GM12878 (cell line): ENCODE results near the gene ARAP2. TPM values are rescaled to one million over a fixed set of nuclear protein-coding genes. Genes with fewer than 3 reads are reported as not detected.
A peak's percentile ranks its signal among the peaks of the same experiment; 100 is the strongest.

Experiments
- ATAC-seq: fragments of 200-7000 bp; cut with Tn5 transposase; 3 replicates; pipeline ENCODE4 v1.9.1; 2020; ENCODE audit warnings: mild to moderate bottlenecking, moderate library complexity
- BruUV-seq: library from RNA; stranded (reverse); fragments of 400-500 nt; replicated peaks from 2 replicates; lab custom pipeline; 2021; lab: Mats Ljungman, UMichigan
- CTCF ChIA-PET: fragments of 300-600 bp; sonication (Branson Sonifier 250); formaldehyde crosslinking; extraction: SDS; loops from one replicate; lab custom pipeline; 2021; ENCODE audit warnings: inconsistent platforms; lab: Yijun Ruan, JAX
- POLR2A ChIA-PET: fragments of 350-600 bp; formaldehyde crosslinking; extraction: SDS; loops from one replicate; lab custom pipeline; 2021; ENCODE audit warnings: inconsistent platforms; lab: Charles Lee
- RAD21 ChIA-PET: fragments of 300-600 bp; sonication (Branson Sonifier 250); formaldehyde crosslinking; loops from one replicate; lab custom pipeline; 2023; ENCODE audit warnings: antibody characterized with exemption; ENCODE audit not compliant: unreplicated experiment; lab: Charles Lee
- SMC1A ChIA-PET: fragments of 300-600 bp; sonication (Branson Sonifier 250); formaldehyde crosslinking; loops from one replicate; lab custom pipeline; 2023; ENCODE audit not compliant: unreplicated experiment, uncharacterized antibody; lab: Charles Lee
- DNase-seq: peaks from one replicate; pipeline ENCODE4 v3.0.0-alpha.2; 2011; ENCODE audit warnings: low read depth, low spot score
- FAIRE-seq: peaks from 3 replicates; lab custom pipeline; 2011; peaks lifted over from hg19 to GRCh38; lab: Jason Lieb, UNC
- H2AFZ ChIP-seq: 2 replicates; pipeline ENCODE4 v1.6.0; 2011; ENCODE audit warnings: low read depth, low read length, control low read depth; ENCODE audit not compliant: control insufficient read depth
- H3K27ac ChIP-seq: 2 replicates; pipeline ENCODE4 v1.5.1; 2011; ENCODE audit warnings: control low read depth; ENCODE audit not compliant: control insufficient read depth, insufficient read depth
- H3K27me3 ChIP-seq, 2 experiments: replicated peaks in 1 of 2; 2 replicates each; pipeline versions ENCODE4 v1.6.0 to v1.6.1; 2011; ENCODE audit warnings: low read length in 1 of 2; ENCODE audit not compliant: control insufficient read depth in 2 of 2, insufficient read depth in 2 of 2
- H3K36me3 ChIP-seq, 2 experiments: 2 replicates each; pipeline ENCODE4 v1.5.1; 2011; ENCODE audit warnings: low read length in 1 of 2; ENCODE audit not compliant: control insufficient read depth in 2 of 2, insufficient read depth in 2 of 2
- H3K4me1 ChIP-seq: 2 replicates; pipeline ENCODE4 v1.6.1; 2011; ENCODE audit warnings: mild to moderate bottlenecking, low read length, moderate library complexity, mixed read lengths; ENCODE audit not compliant: control insufficient read depth, insufficient read depth
- H3K4me2 ChIP-seq: 2 replicates; pipeline ENCODE4 v1.6.0; 2011; ENCODE audit warnings: control low read depth; ENCODE audit not compliant: control insufficient read depth, insufficient read depth
- H3K4me3 ChIP-seq: fragments of 200-600 bp; sonication (generic); 2 replicates; pipeline ENCODE4 v1.5.1; 2016
- H3K79me2 ChIP-seq: 2 replicates; pipeline ENCODE4 v1.6.0; 2011; ENCODE audit warnings: low read length; ENCODE audit not compliant: control insufficient read depth, insufficient read depth
- H3K9ac ChIP-seq: 2 replicates; pipeline ENCODE4 v1.8.0; 2011; ENCODE audit warnings: low read length, control low read depth, mixed read lengths; ENCODE audit not compliant: control insufficient read depth, insufficient read depth
- H3K9me3 ChIP-seq: replicated peaks from 3 replicates; pipeline ENCODE4 v1.5.1; 2011; ENCODE audit warnings: mild to moderate bottlenecking, low read length; ENCODE audit not compliant: control insufficient read depth, insufficient read depth
- H4K20me1 ChIP-seq: 2 replicates; pipeline ENCODE4 v1.6.0; 2011; ENCODE audit not compliant: control insufficient read depth, insufficient read depth
- BCL11A ChIP-seq: IDR thresholded peaks from 2 replicates; pipeline ENCODE4 v1.6.1; 2011; ENCODE audit warnings: low read depth, low read length
- BHLHE40 ChIP-seq, 2 experiments: fragments of 450-650 bp in 1 of 2; IDR thresholded peaks; 2 replicates each; pipeline ENCODE4 v1.6.1; 2011 to 2017; ENCODE audit warnings: low read depth in 2 of 2, borderline replicate concordance in 1 of 2, improper control_type of control experiment in 1 of 2, low read length in 1 of 2, mild to moderate bottlenecking in 1 of 2
- DPF2 ChIP-seq: fragments of 450-650 bp; IDR thresholded peaks from 2 replicates; pipeline ENCODE4 v1.6.1; 2017; ENCODE audit warnings: mild to moderate bottlenecking
- EGR1 ChIP-seq, 2 experiments: IDR thresholded peaks; 1 replicate in 1 of 2; 2 replicates in 1 of 2; pipeline ENCODE4 v1.6.1; 2011 to 2012; ENCODE audit warnings: low read depth in 2 of 2, low read length in 2 of 2, borderline replicate concordance in 1 of 2, mild to moderate bottlenecking in 1 of 2, moderate library complexity in 1 of 2
- HCFC1 ChIP-seq: fragments of 150-350 bp; IDR thresholded peaks from 2 replicates; pipeline ENCODE4 v1.6.1; 2014; ENCODE audit warnings: low read length
- IKZF2 ChIP-seq, 2 experiments: fragments of 450-650 bp; IDR thresholded peaks; 2 replicates each; pipeline ENCODE4 v1.6.1; 2017; ENCODE audit warnings: mild to moderate bottlenecking in 2 of 2, moderate library complexity in 2 of 2
- IRF4 ChIP-seq: IDR thresholded peaks from 2 replicates; pipeline ENCODE4 v1.6.1; 2011; ENCODE audit warnings: low read depth, low read length
- MEF2B ChIP-seq: fragments of 450-650 bp; IDR thresholded peaks from 2 replicates; pipeline ENCODE4 v1.6.1; 2018; ENCODE audit warnings: mild to moderate bottlenecking, moderate library complexity; ENCODE audit not compliant: partially characterized antibody, poor library complexity, severe bottlenecking
- MTA2 ChIP-seq: fragments of 450-650 bp; IDR thresholded peaks from 2 replicates; pipeline ENCODE4 v1.6.1; 2016; ENCODE audit warnings: low read depth, mild to moderate bottlenecking, moderate library complexity
- POLR2AphosphoS5 ChIP-seq: IDR thresholded peaks from 2 replicates; pipeline ENCODE4 v1.6.1; 2011; ENCODE audit warnings: mild to moderate bottlenecking, low read length, inconsistent platforms
- RFX5 ChIP-seq: IDR thresholded peaks from 2 replicates; pipeline ENCODE4 v1.6.1; 2011; ENCODE audit warnings: low read depth, low read length, improper control_type of control experiment
- RUNX3 ChIP-seq: IDR thresholded peaks from 2 replicates; pipeline ENCODE4 v1.6.1; 2012; ENCODE audit warnings: low read length, inconsistent platforms
- SKIL ChIP-seq: fragments of 450-650 bp; IDR thresholded peaks from 2 replicates; pipeline ENCODE4 v1.6.1; 2017; ENCODE audit warnings: mild to moderate bottlenecking, low read depth, inconsistent platforms; ENCODE audit not compliant: poor library complexity, severe bottlenecking
- SUZ12 ChIP-seq: fragments of 200-600 bp; sonication (generic); IDR thresholded peaks from one replicate; pipeline ENCODE4 v1.6.1; 2018; ENCODE audit warnings: antibody characterized with exemption, mild to moderate bottlenecking; ENCODE audit not compliant: unreplicated experiment
- WGBS: methylation state at CpG from one replicate; pipeline ENCODE4 v1.1.6; 2016; ENCODE audit warnings: low lambda C conversion rate; ENCODE audit not compliant: insufficient replicate concordance, insufficient coverage; ENCODE audit errors: missing lambda C conversion rate; 5-methylcytosine and 5-hydroxymethylcytosine counted together
- in situ Hi-C: fragments of 300-500 bp; cut with MboI; formaldehyde crosslinking; loops from 9 replicates; pipeline ENCODE4 v1.14.3; 2018; ENCODE audit warnings: mixed read lengths
- intact Hi-C: fragments of 100-400 bp; cut with micrococcal nuclease; formaldehyde crosslinking; loops from one replicate; pipeline ENCODE4 v1.14.2; 2022; ENCODE audit not compliant: unreplicated experiment
- polyA plus RNA-seq, 11 experiments: library from polyadenylated mRNA; depleted of rRNA in 4 of 11; unstranded in 6 of 11; stranded (reverse) in 5 of 11; fragments of >200 nt; fragmentation: Nextera tagmentation in 4 of 11; fragmentation: Illumina TruSeq in 1 of 11; extraction: Ambion mirVana in 4 of 11; extraction: Trizol in 1 of 11; gene quantifications; 1 replicate in 1 of 11; 2 replicates in 10 of 11; pipeline versions ENCODE4 v1.2.1 to v1.2.3, GENCODE V29; 2011 to 2016; ENCODE audit warnings: inconsistent platforms in 2 of 11, missing spikeins in 2 of 11, low read depth in 1 of 11
- total RNA-seq, 4 experiments: library from RNA; depleted of rRNA in 3 of 4; stranded (reverse); fragments of >200 nt in 3 of 4; fragmentation: Illumina TruSeq in 1 of 4; extraction: Trizol in 1 of 4; gene quantifications; 2 replicates each; pipeline versions ENCODE4 v1.2.1 to v1.2.3, GENCODE V29; 2013 to 2021
- TF ChIP-seq, protein P1 (sequence below): fragments of 450-650 bp; IDR thresholded peaks from 2 replicates; pipeline ENCODE4 v1.6.1; 2017; ENCODE audit warnings: mild to moderate bottlenecking
- TF ChIP-seq, protein P2 (sequence below): fragments of 150-350 bp; IDR thresholded peaks from 2 replicates; pipeline ENCODE4 v1.6.1; 2014; ENCODE audit warnings: mild to moderate bottlenecking, low read depth, low read length

ARAP2 gene
- total and polyA plus RNA-seq, 10 of the 15 experiments (the other 5 are each of a cell fraction or from before 2014, with no cell fraction given) = 5.4 to 36.1 (median 12.2) TPM

DNA sequence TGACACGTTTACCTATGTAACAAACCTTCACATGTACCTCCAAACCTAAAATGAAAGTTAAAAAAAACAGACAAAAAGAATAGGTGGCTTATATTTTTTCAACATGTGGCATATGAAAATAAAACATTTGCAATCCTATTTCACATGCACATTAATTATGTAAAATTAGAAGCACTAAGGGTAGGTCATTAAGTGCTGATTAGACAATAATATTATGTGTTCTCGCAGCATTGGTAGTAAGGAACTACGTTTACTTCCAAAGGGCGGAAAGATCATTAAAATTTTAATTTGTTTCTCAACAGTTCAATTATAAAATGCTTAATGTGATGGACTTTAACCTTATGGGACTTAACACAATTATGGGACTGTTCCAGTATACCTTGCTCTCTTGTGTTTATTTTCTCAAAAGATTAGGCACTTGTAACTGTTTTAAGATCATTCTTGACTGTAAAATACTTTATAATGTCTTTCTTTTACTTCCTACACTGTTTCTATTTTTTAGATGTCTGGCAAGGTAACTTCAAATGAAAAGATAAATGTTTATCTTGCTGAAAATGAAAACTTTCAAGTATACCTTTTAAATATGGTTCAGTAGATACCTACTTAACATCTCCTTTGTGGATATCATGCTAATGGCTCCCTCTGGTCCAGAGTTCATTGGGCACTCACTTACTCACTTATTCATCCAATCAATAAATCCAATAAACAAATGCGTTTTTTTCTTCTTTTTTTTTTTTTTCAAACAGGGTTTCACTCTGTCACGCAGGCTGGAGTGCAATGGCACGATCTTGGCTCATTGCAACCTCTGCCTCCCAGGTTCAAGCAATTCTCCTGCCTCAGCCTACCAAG lies 202.0 kb downstream of the ARAP2 start (continued):
- no peak for TF ChIP-seq RUNX3

DNA sequence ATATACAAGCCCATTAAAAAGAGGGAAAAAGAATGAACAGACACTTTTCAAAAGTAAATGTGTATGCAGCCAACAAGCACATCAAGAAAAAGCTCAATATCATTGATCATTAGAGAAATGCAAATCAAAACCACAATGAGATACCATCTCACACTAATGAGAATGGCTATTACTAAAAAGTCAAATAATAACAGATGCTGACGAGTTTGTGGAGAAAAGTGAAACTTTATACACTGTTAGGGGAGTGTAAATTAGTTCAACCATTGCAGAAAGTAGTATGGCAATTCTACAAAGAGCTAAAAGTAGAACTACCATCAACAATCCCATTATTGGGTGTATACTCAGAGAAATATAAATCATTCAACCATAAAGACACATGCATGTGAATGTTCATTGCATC lies 203.0 kb downstream of the ARAP2 start:
- Histone ChIP-seq H2AFZ (no peak overlapping the region), H3K4me2 (no peak overlapping the region), H3K9me3 (no peaks in the 10 kb centered on the region), H4K20me1 (no peaks in the 10 kb centered on the region), H3K27ac (no peak overlapping the region), H3K9ac (no peak overlapping the region), H3K79me2 (no peaks in the 10 kb centered on the region), H3K4me3 (no peak overlapping the region), H3K4me1 (no peaks in the 10 kb centered on the region), H3K36me3 (no peaks in the 10 kb centered on the region), H3K27me3 (no peaks in the 10 kb centered on the region)
- intact Hi-C loops = no loop called here
- ChIA-PET SMC1A (no interaction called here), POLR2A (interaction anchor here (0.7 kb wide), 1 partner anchor 10 kb away, joined by 3 read pairs; no protein-coding TSS in a partner anchor), RAD21 (no interaction called here), CTCF (interaction anchor here (1.0 kb wide), 1 partner anchor 25 kb away, joined by 3 read pairs; no protein-coding TSS in a partner anchor)
- ATAC-seq (peak; percentile 74), FAIRE-seq (no peak), DNase-seq (no peak)
- no TSS peak for BruUV-seq
- 0% methylated on average over 1 of the region's 1 CpG for WGBS
- in situ Hi-C loops = no loop called here
- TF ChIP-seq SKIL (no peak), IRF4 (no peak), SUZ12 (no peak), IKZF2 (IDR thresholded peaks at IDR 0.05) (peak in 1 of 2 experiments; percentile 26; a peak in 1 of 4 replicates), DPF2 (0 out of 2 replicates have a peak, but pooled peaks have one; percentile 41), RFX5 (no peak), POLR2AphosphoS5 (no peak), MEF2B (peak; percentile 53), BHLHE40 (IDR thresholded peaks at IDR 0.05; ENCODE audit: borderline replicate concordance in 1 of 2, low read depth in 2 of 2, low read length in 1 of 2) (peak in 1 of 2 experiments; percentile 7; a peak in 1 of 4 replicates), MTA2 (peak; percentile 99), BCL11A (no peak), EGR1 (IDR thresholded peaks at IDR 0.05; ENCODE audit: borderline replicate concordance in 1 of 2, low read depth in 2 of 2, low read length in 2 of 2) (no peak), HCFC1 (no peak)
- TF ChIP-seq, protein P1, sequence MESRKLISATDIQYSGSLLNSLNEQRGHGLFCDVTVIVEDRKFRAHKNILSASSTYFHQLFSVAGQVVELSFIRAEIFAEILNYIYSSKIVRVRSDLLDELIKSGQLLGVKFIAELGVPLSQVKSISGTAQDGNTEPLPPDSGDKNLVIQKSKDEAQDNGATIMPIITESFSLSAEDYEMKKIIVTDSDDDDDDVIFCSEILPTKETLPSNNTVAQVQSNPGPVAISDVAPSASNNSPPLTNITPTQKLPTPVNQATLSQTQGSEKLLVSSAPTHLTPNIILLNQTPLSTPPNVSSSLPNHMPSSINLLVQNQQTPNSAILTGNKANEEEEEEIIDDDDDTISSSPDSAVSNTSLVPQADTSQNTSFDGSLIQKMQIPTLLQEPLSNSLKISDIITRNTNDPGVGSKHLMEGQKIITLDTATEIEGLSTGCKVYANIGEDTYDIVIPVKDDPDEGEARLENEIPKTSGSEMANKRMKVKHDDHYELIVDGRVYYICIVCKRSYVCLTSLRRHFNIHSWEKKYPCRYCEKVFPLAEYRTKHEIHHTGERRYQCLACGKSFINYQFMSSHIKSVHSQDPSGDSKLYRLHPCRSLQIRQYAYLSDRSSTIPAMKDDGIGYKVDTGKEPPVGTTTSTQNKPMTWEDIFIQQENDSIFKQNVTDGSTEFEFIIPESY = no peak
- TF ChIP-seq, protein P2, sequence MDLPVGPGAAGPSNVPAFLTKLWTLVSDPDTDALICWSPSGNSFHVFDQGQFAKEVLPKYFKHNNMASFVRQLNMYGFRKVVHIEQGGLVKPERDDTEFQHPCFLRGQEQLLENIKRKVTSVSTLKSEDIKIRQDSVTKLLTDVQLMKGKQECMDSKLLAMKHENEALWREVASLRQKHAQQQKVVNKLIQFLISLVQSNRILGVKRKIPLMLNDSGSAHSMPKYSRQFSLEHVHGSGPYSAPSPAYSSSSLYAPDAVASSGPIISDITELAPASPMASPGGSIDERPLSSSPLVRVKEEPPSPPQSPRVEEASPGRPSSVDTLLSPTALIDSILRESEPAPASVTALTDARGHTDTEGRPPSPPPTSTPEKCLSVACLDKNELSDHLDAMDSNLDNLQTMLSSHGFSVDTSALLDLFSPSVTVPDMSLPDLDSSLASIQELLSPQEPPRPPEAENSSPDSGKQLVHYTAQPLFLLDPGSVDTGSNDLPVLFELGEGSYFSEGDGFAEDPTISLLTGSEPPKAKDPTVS = no peak
